Measurements from ENCODE around the gene LIN7B. TPM values are rescaled to one million over a fixed set of nuclear protein-coding genes. Genes with fewer than 3 reads are reported as not detected.

Gene LIN7B
- total and polyA plus RNA-seq, 9 of the 15 experiments (the other 6 are each of a cell fraction or from before 2014, with no cell fraction given) = 0.89 to 15.7 (median 4.0) TPM

DNA sequence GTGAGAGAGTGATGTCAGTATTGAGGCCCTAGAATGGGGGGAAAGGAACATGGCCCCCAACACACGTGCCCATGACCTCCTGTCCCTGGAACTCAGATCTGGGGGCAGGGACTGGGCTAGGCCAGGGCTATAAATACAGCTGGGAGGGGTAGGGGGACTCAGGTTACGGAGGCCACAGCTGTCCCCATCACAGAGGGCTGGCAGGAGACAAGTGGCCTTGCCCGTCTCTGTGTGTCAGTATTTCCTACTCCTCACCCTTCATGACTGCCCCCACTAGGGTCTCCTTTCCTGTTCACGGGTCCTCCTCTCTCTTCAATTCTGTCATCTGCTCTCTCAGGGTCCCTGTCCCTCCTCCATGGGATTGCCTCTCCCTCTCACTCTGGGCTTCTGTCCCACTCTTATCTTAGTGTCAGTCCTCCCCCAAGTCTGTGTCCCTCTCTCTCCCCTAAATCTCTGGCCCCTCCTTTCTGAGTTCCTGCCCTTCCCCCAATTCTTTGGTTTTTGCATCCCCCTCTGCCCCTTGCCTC lies 41.7 kb downstream of the LIN7B start (continued):
- TF ChIP-seq BRF2 (IDR thresholded peaks at IDR 0.05; ENCODE audit: borderline replicate concordance, insufficient read depth, insufficient read length) (no peak), VEZF1 (CRISPR knock-in tag; IDR thresholded peaks at IDR 0.05) (no peak), RUNX1 (IDR thresholded peaks at IDR 0.05; ENCODE audit: low read depth) (no peak), THAP7 (CRISPR knock-in tag; IDR thresholded peaks at IDR 0.05) (no peak), ZNF232 (CRISPR knock-in tag; IDR thresholded peaks at IDR 0.05) (no peak), NFIC (IDR thresholded peaks at IDR 0.05) (peak; percentile 60), ILF3 (IDR thresholded peaks at IDR 0.05; ENCODE audit: borderline replicate concordance) (no peak), ZNF146 (CRISPR knock-in tag; IDR thresholded peaks at IDR 0.05; ENCODE audit: unreplicated experiment) (no peak), PCBP1 (IDR thresholded peaks at IDR 0.05; ENCODE audit: low read depth, low read length, poor library complexity, severe bottlenecking) (no peak), NR2F6 (CRISPR knock-in tag; IDR thresholded peaks at IDR 0.05) (no peak), FOXK2 (conservative IDR thresholded peaks at IDR 0.05 in 1 of 2, IDR thresholded peaks at IDR 0.05 in 1 of 2; ENCODE audit: low read depth in 2 of 2) (peak in 1 of 2 experiments; percentile 68; a peak in 2 of 4 replicates), ZNF717 (CRISPR knock-in tag; IDR thresholded peaks at IDR 0.05) (no peak), MCM7 (IDR thresholded peaks at IDR 0.05) (no peak), ZC3H8 (IDR thresholded peaks at IDR 0.05) (no peak)
- TF ChIP-seq, protein P1, sequence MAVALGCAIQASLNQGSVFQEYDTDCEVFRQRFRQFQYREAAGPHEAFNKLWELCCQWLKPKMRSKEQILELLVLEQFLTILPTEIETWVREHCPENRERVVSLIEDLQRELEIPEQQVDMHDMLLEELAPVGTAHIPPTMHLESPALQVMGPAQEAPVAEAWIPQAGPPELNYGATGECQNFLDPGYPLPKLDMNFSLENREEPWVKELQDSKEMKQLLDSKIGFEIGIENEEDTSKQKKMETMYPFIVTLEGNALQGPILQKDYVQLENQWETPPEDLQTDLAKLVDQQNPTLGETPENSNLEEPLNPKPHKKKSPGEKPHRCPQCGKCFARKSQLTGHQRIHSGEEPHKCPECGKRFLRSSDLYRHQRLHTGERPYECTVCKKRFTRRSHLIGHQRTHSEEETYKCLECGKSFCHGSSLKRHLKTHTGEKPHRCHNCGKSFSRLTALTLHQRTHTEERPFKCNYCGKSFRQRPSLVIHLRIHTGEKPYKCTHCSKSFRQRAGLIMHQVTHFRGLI (CRISPR knock-in tag; IDR thresholded peaks at IDR 0.05) = no peak
- TF ChIP-seq, protein P2, sequence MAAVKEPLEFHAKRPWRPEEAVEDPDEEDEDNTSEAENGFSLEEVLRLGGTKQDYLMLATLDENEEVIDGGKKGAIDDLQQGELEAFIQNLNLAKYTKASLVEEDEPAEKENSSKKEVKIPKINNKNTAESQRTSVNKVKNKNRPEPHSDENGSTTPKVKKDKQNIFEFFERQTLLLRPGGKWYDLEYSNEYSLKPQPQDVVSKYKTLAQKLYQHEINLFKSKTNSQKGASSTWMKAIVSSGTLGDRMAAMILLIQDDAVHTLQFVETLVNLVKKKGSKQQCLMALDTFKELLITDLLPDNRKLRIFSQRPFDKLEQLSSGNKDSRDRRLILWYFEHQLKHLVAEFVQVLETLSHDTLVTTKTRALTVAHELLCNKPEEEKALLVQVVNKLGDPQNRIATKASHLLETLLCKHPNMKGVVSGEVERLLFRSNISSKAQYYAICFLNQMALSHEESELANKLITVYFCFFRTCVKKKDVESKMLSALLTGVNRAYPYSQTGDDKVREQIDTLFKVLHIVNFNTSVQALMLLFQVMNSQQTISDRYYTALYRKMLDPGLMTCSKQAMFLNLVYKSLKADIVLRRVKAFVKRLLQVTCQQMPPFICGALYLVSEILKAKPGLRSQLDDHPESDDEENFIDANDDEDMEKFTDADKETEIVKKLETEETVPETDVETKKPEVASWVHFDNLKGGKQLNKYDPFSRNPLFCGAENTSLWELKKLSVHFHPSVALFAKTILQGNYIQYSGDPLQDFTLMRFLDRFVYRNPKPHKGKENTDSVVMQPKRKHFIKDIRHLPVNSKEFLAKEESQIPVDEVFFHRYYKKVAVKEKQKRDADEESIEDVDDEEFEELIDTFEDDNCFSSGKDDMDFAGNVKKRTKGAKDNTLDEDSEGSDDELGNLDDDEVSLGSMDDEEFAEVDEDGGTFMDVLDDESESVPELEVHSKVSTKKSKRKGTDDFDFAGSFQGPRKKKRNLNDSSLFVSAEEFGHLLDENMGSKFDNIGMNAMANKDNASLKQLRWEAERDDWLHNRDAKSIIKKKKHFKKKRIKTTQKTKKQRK (IDR thresholded peaks at IDR 0.05; ENCODE audit: borderline replicate concordance, low read depth, low read length) = no peak
- TF ChIP-seq, protein P3, sequence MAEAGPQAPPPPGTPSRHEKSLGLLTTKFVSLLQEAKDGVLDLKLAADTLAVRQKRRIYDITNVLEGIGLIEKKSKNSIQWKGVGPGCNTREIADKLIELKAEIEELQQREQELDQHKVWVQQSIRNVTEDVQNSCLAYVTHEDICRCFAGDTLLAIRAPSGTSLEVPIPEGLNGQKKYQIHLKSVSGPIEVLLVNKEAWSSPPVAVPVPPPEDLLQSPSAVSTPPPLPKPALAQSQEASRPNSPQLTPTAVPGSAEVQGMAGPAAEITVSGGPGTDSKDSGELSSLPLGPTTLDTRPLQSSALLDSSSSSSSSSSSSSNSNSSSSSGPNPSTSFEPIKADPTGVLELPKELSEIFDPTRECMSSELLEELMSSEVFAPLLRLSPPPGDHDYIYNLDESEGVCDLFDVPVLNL (CRISPR knock-in tag; IDR thresholded peaks at IDR 0.05; ENCODE audit: low read depth) = no peak
